ENCODE results near the gene USP32. TPM values are rescaled to one million over a fixed set of nuclear protein-coding genes. Genes with fewer than 3 reads are reported as not detected.

USP32 gene
- total RNA-seq, 1 experiment from 2014 or later, result 32.3 TPM

DNA sequence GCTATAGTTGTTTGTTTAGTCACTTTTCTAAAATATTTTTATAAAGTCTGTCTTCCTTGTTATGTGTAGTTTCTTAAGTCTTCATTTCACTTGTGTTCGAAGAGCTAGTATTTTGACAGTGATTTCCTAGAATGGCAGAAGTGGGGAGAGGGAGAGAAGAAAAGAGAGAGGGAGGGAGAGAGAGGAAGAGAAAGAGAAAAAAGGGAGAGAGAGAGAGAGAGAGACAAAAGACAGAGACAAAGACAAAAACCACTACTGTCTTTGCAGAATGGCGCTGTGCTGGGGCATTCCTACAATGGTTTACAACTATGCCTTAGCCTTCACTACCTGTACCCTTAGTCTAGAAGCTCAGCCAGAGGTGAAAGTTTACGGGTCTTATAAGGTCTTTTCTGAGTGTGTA lies 151.6 kb downstream of the USP32 start:
- H3F3A ChIP-seq (ENCODE audit: insufficient read depth, low read depth), result peaks cover 4% of the 10 kb centered on the region; the same call in 1 of the 2 replicates
- TF ChIP-seq EZH2 (IDR thresholded peaks at IDR 0.05; ENCODE audit: low read depth) (no peak), CTCF (conservative IDR thresholded peaks at IDR 0.05) (no peak)
- H3K79me2 ChIP-seq (ENCODE audit: low read depth), result no peaks in the 10 kb centered on the region
- H3K9me2 ChIP-seq (ENCODE audit: insufficient read depth), result no peaks in the 10 kb centered on the region
- no peak overlapping the region for H3K4me3 ChIP-seq
- no peak overlapping the region for H2AFZ ChIP-seq
- H3K4me2 ChIP-seq, result no peak overlapping the region
- H3K27me3 ChIP-seq (ENCODE audit: insufficient read depth, low read depth), result no peaks in the 10 kb centered on the region
- no peaks in the 10 kb centered on the region for H4K20me1 ChIP-seq (ENCODE audit: insufficient read depth)
- H3K4me1 ChIP-seq (replicated peaks; ENCODE audit: insufficient read depth), result no peaks in the 10 kb centered on the region
- intact Hi-C loops (cut with micrococcal nuclease; ENCODE audit: unreplicated experiment), result no loop called here
- no peak for DNase-seq
- ChIA-PET POLR2A (ENCODE audit: unreplicated experiment) (no interaction called here), CTCF (no interaction called here)
- no peaks in the 10 kb centered on the region for H3K36me3 ChIP-seq (ENCODE audit: low read depth)
- H3K9me3 ChIP-seq (ENCODE audit: insufficient read depth, low read depth), result no peaks in the 10 kb centered on the region
- H3K27ac ChIP-seq, result no peak overlapping the region
- no TSS peak for BruUV-seq (replicated peaks)

- no peak for DNase-seq
- Histone ChIP-seq H3K27ac (no peak overlapping the region), H2AFZ (no peak overlapping the region), H3K4me2 (no peak overlapping the region), H3K9me2 (ENCODE audit: insufficient read depth) (no peaks in the 10 kb centered on the region), H3K4me3 (no peak overlapping the region), H3K4me1 (replicated peaks; ENCODE audit: insufficient read depth) (no peaks in the 10 kb centered on the region), H4K20me1 (ENCODE audit: insufficient read depth) (no peaks in the 10 kb centered on the region), H3K36me3 (ENCODE audit: low read depth) (no peaks in the 10 kb centered on the region), H3K27me3 (ENCODE audit: insufficient read depth, low read depth) (no peaks in the 10 kb centered on the region), H3K79me2 (ENCODE audit: low read depth) (no peaks in the 10 kb centered on the region), H3F3A (ENCODE audit: insufficient read depth, low read depth) (no peaks in the 10 kb centered on the region; the same call in 1 of the 2 replicates), H3K9me3 (ENCODE audit: insufficient read depth, low read depth) (no peaks in the 10 kb centered on the region)
- intact Hi-C loops (cut with micrococcal nuclease; ENCODE audit: unreplicated experiment), result no loop called here
- POLR2A ChIA-PET (ENCODE audit: unreplicated experiment), result no interaction called here
- CTCF ChIA-PET, result interaction anchor here (0.6 to 0.7 kb wide), 3 partner anchors 89 to 661 kb away, joined by 3 to 11 read pairs (median 4); no protein-coding TSS in a partner anchor
- BruUV-seq (replicated peaks), result no TSS peak
- TF ChIP-seq EZH2 (IDR thresholded peaks at IDR 0.05; ENCODE audit: low read depth) (no peak), CTCF (conservative IDR thresholded peaks at IDR 0.05) (no peak)
Measured at GRCh38 chr17:60231691-60232090, 160.2 kb downstream of the USP32 start.

DNA sequence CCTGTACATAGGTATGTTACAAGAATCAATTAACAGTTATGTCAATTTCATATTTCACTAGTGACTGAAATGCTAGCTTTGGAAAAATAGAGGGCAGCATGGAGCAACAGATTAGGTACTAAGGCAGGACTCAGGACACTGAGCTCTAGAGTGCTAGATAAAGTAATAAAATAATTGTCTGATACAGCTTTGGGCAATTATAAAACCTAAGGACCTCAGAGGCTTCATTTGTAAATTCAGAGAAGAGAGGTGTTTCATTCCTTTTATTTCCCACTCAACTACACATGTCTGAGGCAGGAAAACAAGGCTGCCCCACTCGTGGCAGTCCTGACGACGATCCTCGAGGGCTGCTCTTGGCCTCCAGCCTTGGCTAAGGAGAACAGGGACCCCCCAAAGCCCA lies 160.7 kb downstream of the USP32 start:
- POLR2A ChIA-PET (ENCODE audit: unreplicated experiment), result interaction anchor here (0.6 kb wide), 1 partner anchor 324 kb away, joined by 3 read pairs; no protein-coding TSS in a partner anchor
- no peaks in the 10 kb centered on the region for H3K79me2 ChIP-seq (ENCODE audit: low read depth)

More for the DNA sequence above, 160.7 kb downstream of the USP32 start:
- no peak for DNase-seq
- no peak for TF ChIP-seq EZH2 (IDR thresholded peaks at IDR 0.05; ENCODE audit: low read depth)
- peak; percentile 67 for TF ChIP-seq CTCF (conservative IDR thresholded peaks at IDR 0.05)
- CTCF ChIA-PET, result interaction anchor here (0.6 to 0.7 kb wide), 2 partner anchors 89 to 662 kb away, joined by 4 to 11 read pairs; no protein-coding TSS in a partner anchor
- Histone ChIP-seq H3K27ac (no peak overlapping the region), H3K9me2 (ENCODE audit: insufficient read depth) (no peaks in the 10 kb centered on the region), H3K4me1 (replicated peaks; ENCODE audit: insufficient read depth) (no peaks in the 10 kb centered on the region), H3F3A (ENCODE audit: insufficient read depth, low read depth) (no peaks in the 10 kb centered on the region; the same call in 1 of the 2 replicates), H4K20me1 (ENCODE audit: insufficient read depth) (no peaks in the 10 kb centered on the region), H3K4me3 (no peak overlapping the region), H3K9me3 (ENCODE audit: insufficient read depth, low read depth) (no peaks in the 10 kb centered on the region), H3K27me3 (ENCODE audit: insufficient read depth, low read depth) (no peaks in the 10 kb centered on the region), H3K36me3 (ENCODE audit: low read depth) (no peaks in the 10 kb centered on the region), H3K4me2 (no peak overlapping the region), H2AFZ (no peak overlapping the region)
- BruUV-seq (replicated peaks), result no TSS peak
- intact Hi-C loops (cut with micrococcal nuclease; ENCODE audit: unreplicated experiment), result no loop called here
